HepG2 (cell line): ENCODE measurements around the gene RUNDC1. TPM values are rescaled to one million over a fixed set of nuclear protein-coding genes. Genes with fewer than 3 reads are reported as not detected.

Source experiments
- CEBPG ChIP-seq: IDR thresholded peaks from 2 replicates; pipeline ENCODE4 v1.6.1; 2016
- EED ChIP-seq: sonication (generic); formaldehyde crosslinking; IDR thresholded peaks from 2 replicates; pipeline ENCODE4 v1.5.0; 2020; ENCODE audit warnings: mild to moderate bottlenecking, missing genetic modification reagents
- HIVEP1 ChIP-seq: sonication (generic); formaldehyde crosslinking; IDR thresholded peaks from 2 replicates; pipeline ENCODE4 v1.4.0; 2020; ENCODE audit warnings: mild to moderate bottlenecking, missing genetic modification reagents
- HOXD1 ChIP-seq: sonication (generic); formaldehyde crosslinking; IDR thresholded peaks from 2 replicates; pipeline ENCODE4 v1.5.0; 2020; ENCODE audit warnings: missing genetic modification reagents
- MXD4 ChIP-seq: IDR thresholded peaks from 2 replicates; pipeline ENCODE4 v1.6.1; 2016; ENCODE audit warnings: mild to moderate bottlenecking, missing biosample characterization, missing genetic modification reagents
- NCOA1 ChIP-seq: sonication (generic); formaldehyde crosslinking; IDR thresholded peaks from 2 replicates; pipeline ENCODE4 v1.9.0; 2021; ENCODE audit warnings: missing genetic modification reagents
- NR2F6 ChIP-seq, 2 experiments: IDR thresholded peaks; 2 replicates each; pipeline ENCODE4 v1.6.1; 2016; ENCODE audit warnings: antibody characterized with exemption in 1 of 2, mild to moderate bottlenecking in 1 of 2
- REPIN1 ChIP-seq: sonication (generic); formaldehyde crosslinking; IDR thresholded peaks from 2 replicates; pipeline ENCODE4 v1.8.0; 2022; ENCODE audit warnings: missing genetic modification reagents, low read depth, mild to moderate bottlenecking, borderline replicate concordance
- TBX2 ChIP-seq: sonication (generic); formaldehyde crosslinking; IDR thresholded peaks from 2 replicates; pipeline ENCODE4 v1.5.0; 2020; ENCODE audit warnings: missing genetic modification reagents, mild to moderate bottlenecking, borderline replicate concordance
- ZNF180 ChIP-seq: sonication (generic); formaldehyde crosslinking; IDR thresholded peaks from 2 replicates; pipeline ENCODE4 v1.4.0; 2020; ENCODE audit warnings: low read depth, missing genetic modification reagents, borderline replicate concordance
- ZNF20 ChIP-seq: sonication (generic); formaldehyde crosslinking; IDR thresholded peaks from 2 replicates; pipeline ENCODE4 v1.4.0; 2020; ENCODE audit warnings: mild to moderate bottlenecking, moderate library complexity, missing genetic modification reagents
- ZNF501 ChIP-seq: sonication (generic); formaldehyde crosslinking; IDR thresholded peaks from 2 replicates; pipeline ENCODE4 v1.5.1; 2020; ENCODE audit warnings: mild to moderate bottlenecking, moderate library complexity, missing genetic modification reagents
- ZNF616 ChIP-seq: sonication (generic); formaldehyde crosslinking; IDR thresholded peaks from 2 replicates; pipeline ENCODE4 v1.5.0; 2020; ENCODE audit warnings: low read depth, mild to moderate bottlenecking, missing genetic modification reagents
- polyA plus RNA-seq, 8 experiments: library from polyadenylated mRNA; depleted of rRNA in 3 of 8; stranded (reverse) in 7 of 8; unstranded in 1 of 8; fragments of >200 nt; fragmentation: Illumina TruSeq in 4 of 8; extraction: Trizol in 4 of 8; gene quantifications; 2 replicates each; pipeline versions ENCODE4 v1.2.1 to v1.2.3, GENCODE V29; 2011 to 2016; ENCODE audit warnings: low read depth in 4 of 8, missing spikeins in 1 of 8, mixed read lengths in 1 of 8; ENCODE audit not compliant: insufficient read depth in 1 of 8
- total RNA-seq, 5 experiments: library from RNA; depleted of rRNA; stranded (reverse); fragments of >200 nt; fragmentation: Illumina TruSeq; extraction: Trizol; gene quantifications; 2 replicates each; pipeline ENCODE4 v1.2.3, GENCODE V29; 2016; ENCODE audit warnings: low read depth in 1 of 5
- TF ChIP-seq, protein P1 (sequence below): sonication (generic); formaldehyde crosslinking; IDR thresholded peaks from 2 replicates; pipeline ENCODE4 v1.4.0; 2020; ENCODE audit warnings: missing genetic modification reagents
- TF ChIP-seq, protein P2 (sequence below): sonication (generic); formaldehyde crosslinking; IDR thresholded peaks from 2 replicates; pipeline ENCODE4 v1.5.0; 2020; ENCODE audit warnings: mild to moderate bottlenecking, missing genetic modification reagents
- TF ChIP-seq, protein P3 (sequence below): sonication (generic); formaldehyde crosslinking; IDR thresholded peaks from 2 replicates; pipeline ENCODE4 v1.5.0; 2020; ENCODE audit warnings: mild to moderate bottlenecking, missing genetic modification reagents, moderate library complexity
- TF ChIP-seq, protein P4 (sequence below): sonication (generic); formaldehyde crosslinking; IDR thresholded peaks from 2 replicates; pipeline ENCODE4 v1.4.0; 2020; ENCODE audit warnings: mild to moderate bottlenecking, missing genetic modification reagents
- TF ChIP-seq, protein P5 (sequence below): sonication (generic); formaldehyde crosslinking; IDR thresholded peaks from 2 replicates; pipeline ENCODE4 v1.4.0; 2020; ENCODE audit warnings: missing genetic modification reagents

RUNDC1 gene
- total and polyA plus RNA-seq, 2 of the 13 experiments (the other 11 are each of a cell fraction or from before 2014, with no cell fraction given): 10.3 to 11.4 TPM

DNA sequence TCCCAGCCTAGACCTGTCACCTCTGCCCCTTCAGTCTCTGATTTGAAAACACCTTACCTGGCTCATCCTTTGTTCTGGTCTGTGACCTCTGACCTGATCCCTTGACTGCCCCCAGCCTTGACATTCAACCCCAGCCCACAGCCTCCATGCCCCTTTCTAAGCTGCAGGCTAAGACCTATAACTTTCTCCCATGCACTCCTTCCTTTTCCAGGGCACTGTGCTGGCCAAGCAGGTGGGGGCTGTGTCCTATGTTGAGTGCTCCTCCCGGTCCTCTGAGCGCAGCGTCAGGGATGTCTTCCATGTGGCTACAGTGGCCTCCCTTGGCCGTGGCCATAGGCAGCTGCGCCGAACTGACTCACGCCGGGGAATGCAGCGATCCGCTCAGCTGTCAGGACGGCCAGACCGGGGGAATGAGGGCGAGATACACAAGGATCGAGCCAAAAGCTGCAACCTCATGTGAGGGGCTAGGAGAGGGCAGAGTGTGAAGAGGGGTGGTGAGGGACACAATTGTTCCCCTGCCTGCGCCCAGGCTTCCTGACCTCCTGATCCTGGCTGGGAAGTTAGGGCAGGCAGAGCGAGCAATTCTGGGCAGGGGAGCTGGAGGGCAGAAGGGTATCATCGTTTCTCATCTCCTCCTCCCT, 48.0 kb downstream of the RUNDC1 start (continued):
- TF ChIP-seq EED (peak; percentile 58; the same call in 1 of the 2 replicates), HOXD1 (CRISPR knock-in tag) (no peak), ZNF501 (CRISPR knock-in tag) (0 out of 2 replicates have a peak, but pooled peaks have one; percentile 37), NR2F6 (IDR thresholded peaks at IDR 0.05) (peak; percentile 80; the same call in 1 of the 2 replicates), NR2F6 (CRISPR knock-in tag; IDR thresholded peaks at IDR 0.05) (peak; percentile 53; the same call in 1 of the 2 replicates), REPIN1 (no peak), TBX2 (CRISPR knock-in tag) (peak; percentile 44; the same call in 1 of the 2 replicates), ZNF20 (no peak), NCOA1 (CRISPR knock-in tag) (no peak), ZNF616 (no peak), MXD4 (no peak; the same call in 1 of the 2 replicates), HIVEP1 (CRISPR knock-in tag) (peak; percentile 58; the same call in 1 of the 2 replicates), CEBPG (CRISPR knock-in tag) (no peak), ZNF180 (no peak)
- TF ChIP-seq, protein P1, sequence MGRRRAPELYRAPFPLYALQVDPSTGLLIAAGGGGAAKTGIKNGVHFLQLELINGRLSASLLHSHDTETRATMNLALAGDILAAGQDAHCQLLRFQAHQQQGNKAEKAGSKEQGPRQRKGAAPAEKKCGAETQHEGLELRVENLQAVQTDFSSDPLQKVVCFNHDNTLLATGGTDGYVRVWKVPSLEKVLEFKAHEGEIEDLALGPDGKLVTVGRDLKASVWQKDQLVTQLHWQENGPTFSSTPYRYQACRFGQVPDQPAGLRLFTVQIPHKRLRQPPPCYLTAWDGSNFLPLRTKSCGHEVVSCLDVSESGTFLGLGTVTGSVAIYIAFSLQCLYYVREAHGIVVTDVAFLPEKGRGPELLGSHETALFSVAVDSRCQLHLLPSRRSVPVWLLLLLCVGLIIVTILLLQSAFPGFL (CRISPR knock-in tag): no peak
- TF ChIP-seq, protein P2, sequence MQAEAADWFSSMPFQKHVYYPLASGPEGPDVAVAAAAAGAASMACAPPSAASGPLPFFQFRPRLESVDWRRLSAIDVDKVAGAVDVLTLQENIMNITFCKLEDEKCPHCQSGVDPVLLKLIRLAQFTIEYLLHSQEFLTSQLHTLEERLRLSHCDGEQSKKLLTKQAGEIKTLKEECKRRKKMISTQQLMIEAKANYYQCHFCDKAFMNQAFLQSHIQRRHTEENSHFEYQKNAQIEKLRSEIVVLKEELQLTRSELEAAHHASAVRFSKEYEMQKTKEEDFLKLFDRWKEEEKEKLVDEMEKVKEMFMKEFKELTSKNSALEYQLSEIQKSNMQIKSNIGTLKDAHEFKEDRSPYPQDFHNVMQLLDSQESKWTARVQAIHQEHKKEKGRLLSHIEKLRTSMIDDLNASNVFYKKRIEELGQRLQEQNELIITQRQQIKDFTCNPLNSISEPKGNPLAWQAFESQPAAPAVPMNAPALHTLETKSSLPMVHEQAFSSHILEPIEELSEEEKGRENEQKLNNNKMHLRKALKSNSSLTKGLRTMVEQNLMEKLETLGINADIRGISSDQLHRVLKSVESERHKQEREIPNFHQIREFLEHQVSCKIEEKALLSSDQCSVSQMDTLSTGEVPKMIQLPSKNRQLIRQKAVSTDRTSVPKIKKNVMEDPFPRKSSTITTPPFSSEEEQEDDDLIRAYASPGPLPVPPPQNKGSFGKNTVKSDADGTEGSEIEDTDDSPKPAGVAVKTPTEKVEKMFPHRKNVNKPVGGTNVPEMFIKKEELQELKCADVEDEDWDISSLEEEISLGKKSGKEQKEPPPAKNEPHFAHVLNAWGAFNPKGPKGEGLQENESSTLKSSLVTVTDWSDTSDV (CRISPR knock-in tag): 0 out of 2 replicates have a peak, but pooled peaks have one; percentile 44
- TF ChIP-seq, protein P3, sequence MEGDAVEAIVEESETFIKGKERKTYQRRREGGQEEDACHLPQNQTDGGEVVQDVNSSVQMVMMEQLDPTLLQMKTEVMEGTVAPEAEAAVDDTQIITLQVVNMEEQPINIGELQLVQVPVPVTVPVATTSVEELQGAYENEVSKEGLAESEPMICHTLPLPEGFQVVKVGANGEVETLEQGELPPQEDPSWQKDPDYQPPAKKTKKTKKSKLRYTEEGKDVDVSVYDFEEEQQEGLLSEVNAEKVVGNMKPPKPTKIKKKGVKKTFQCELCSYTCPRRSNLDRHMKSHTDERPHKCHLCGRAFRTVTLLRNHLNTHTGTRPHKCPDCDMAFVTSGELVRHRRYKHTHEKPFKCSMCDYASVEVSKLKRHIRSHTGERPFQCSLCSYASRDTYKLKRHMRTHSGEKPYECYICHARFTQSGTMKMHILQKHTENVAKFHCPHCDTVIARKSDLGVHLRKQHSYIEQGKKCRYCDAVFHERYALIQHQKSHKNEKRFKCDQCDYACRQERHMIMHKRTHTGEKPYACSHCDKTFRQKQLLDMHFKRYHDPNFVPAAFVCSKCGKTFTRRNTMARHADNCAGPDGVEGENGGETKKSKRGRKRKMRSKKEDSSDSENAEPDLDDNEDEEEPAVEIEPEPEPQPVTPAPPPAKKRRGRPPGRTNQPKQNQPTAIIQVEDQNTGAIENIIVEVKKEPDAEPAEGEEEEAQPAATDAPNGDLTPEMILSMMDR (CRISPR knock-in tag): peak; percentile 36; the same call in 1 of the 2 replicates
- TF ChIP-seq, protein P4, sequence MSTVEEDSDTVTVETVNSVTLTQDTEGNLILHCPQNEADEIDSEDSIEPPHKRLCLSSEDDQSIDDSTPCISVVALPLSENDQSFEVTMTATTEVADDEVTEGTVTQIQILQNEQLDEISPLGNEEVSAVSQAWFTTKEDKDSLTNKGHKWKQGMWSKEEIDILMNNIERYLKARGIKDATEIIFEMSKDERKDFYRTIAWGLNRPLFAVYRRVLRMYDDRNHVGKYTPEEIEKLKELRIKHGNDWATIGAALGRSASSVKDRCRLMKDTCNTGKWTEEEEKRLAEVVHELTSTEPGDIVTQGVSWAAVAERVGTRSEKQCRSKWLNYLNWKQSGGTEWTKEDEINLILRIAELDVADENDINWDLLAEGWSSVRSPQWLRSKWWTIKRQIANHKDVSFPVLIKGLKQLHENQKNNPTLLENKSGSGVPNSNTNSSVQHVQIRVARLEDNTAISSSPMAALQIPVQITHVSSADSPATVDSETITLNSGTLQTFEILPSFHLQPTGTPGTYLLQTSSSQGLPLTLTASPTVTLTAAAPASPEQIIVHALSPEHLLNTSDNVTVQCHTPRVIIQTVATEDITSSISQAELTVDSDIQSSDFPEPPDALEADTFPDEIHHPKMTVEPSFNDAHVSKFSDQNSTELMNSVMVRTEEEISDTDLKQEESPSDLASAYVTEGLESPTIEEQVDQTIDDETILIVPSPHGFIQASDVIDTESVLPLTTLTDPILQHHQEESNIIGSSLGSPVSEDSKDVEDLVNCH: no peak
- TF ChIP-seq, protein P5, sequence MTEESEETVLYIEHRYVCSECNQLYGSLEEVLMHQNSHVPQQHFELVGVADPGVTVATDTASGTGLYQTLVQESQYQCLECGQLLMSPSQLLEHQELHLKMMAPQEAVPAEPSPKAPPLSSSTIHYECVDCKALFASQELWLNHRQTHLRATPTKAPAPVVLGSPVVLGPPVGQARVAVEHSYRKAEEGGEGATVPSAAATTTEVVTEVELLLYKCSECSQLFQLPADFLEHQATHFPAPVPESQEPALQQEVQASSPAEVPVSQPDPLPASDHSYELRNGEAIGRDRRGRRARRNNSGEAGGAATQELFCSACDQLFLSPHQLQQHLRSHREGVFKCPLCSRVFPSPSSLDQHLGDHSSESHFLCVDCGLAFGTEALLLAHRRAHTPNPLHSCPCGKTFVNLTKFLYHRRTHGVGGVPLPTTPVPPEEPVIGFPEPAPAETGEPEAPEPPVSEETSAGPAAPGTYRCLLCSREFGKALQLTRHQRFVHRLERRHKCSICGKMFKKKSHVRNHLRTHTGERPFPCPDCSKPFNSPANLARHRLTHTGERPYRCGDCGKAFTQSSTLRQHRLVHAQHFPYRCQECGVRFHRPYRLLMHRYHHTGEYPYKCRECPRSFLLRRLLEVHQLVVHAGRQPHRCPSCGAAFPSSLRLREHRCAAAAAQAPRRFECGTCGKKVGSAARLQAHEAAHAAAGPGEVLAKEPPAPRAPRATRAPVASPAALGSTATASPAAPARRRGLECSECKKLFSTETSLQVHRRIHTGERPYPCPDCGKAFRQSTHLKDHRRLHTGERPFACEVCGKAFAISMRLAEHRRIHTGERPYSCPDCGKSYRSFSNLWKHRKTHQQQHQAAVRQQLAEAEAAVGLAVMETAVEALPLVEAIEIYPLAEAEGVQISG (CRISPR knock-in tag): peak; percentile 37; the same call in 1 of the 2 replicates
